GM19239 (cell line): Measurements from ENCODE around the gene WWOX.

Source experiments
- DNase-seq: peaks from one replicate; pipeline ENCODE4 v3.0.0; 2011; ENCODE audit warnings: low spot score; ENCODE audit not compliant: insufficient read length
- FAIRE-seq: peaks from 2 replicates; lab custom pipeline; 2011; peaks lifted over from hg19 to GRCh38; lab: Jason Lieb, UNC

WWOX gene

GRCh38 chr16:78415013-78415412 is 315.6 kb downstream of the WWOX start:
- DNase-seq (no peak), FAIRE-seq (no peak)

GRCh38 chr16:78415669-78416068 is 316.2 kb downstream of the WWOX start:
- no peak for DNase-seq

GRCh38 chr16:78416400-78416799 is 316.9 kb downstream of the WWOX start:
- DNase-seq, result no peak
- no peak for FAIRE-seq

More at GRCh38 chr16:78415669-78416068, 316.2 kb downstream of the WWOX start:
- no peak for FAIRE-seq

GRCh38 chr16:78421181-78421708 is 321.8 kb downstream of the WWOX start:
- FAIRE-seq (no peak), DNase-seq (no peak)

- DNase-seq (no peak), FAIRE-seq (no peak)
These were observed 325.8 kb downstream of the WWOX start for GRCh38 chr16:78425281-78425680.

GRCh38 chr16:78425891-78426510 is 326.5 kb downstream of the WWOX start:
- no peak for FAIRE-seq
- no peak for DNase-seq

- DNase-seq, result no peak
- no peak for FAIRE-seq
These were observed 328.7 kb downstream of the WWOX start for GRCh38 chr16:78428193-78428592.

- FAIRE-seq, result no peak
- no peak for DNase-seq
These were observed 330.8 kb downstream of the WWOX start for GRCh38 chr16:78430281-78430680.

GRCh38 chr16:78431004-78431670 is 331.7 kb downstream of the WWOX start:
- FAIRE-seq (no peak), DNase-seq (no peak)

- no peak for FAIRE-seq
- no peak for DNase-seq
These were observed 332.2 kb downstream of the WWOX start for GRCh38 chr16:78431701-78432100.

- FAIRE-seq, result no peak
- no peak for DNase-seq
These were observed 333.0 kb downstream of the WWOX start for GRCh38 chr16:78432451-78432850.

- FAIRE-seq (no peak), DNase-seq (no peak)
These were observed 333.7 kb downstream of the WWOX start for GRCh38 chr16:78433116-78433515.

- DNase-seq (no peak), FAIRE-seq (no peak)
These were observed 334.9 kb downstream of the WWOX start for GRCh38 chr16:78434401-78434800.

- DNase-seq (no peak), FAIRE-seq (no peak)
These were observed 335.8 kb downstream of the WWOX start for GRCh38 chr16:78435260-78435659.

GRCh38 chr16:78436023-78436422 is 336.6 kb downstream of the WWOX start:
- DNase-seq (no peak), FAIRE-seq (no peak)

GRCh38 chr16:78436846-78437245 is 337.4 kb downstream of the WWOX start:
- FAIRE-seq, result no peak
- no peak for DNase-seq

- peak; percentile 85 for FAIRE-seq
These were observed 338.0 kb downstream of the WWOX start for GRCh38 chr16:78437352-78437968.

GRCh38 chr16:78438219-78438618 is 338.8 kb downstream of the WWOX start:
- FAIRE-seq, result no peak

More at GRCh38 chr16:78437352-78437968, 338.0 kb downstream of the WWOX start:
- peak; percentile 35 for DNase-seq

GRCh38 chr16:78438632-78439031 is 339.2 kb downstream of the WWOX start:
- FAIRE-seq, result no peak

More at GRCh38 chr16:78438219-78438618, 338.8 kb downstream of the WWOX start:
- DNase-seq, result no peak

GRCh38 chr16:78439646-78440045 is 340.2 kb downstream of the WWOX start:
- no peak for DNase-seq
- no peak for FAIRE-seq

More at GRCh38 chr16:78438632-78439031, 339.2 kb downstream of the WWOX start:
- no peak for DNase-seq

- no peak for FAIRE-seq
These were observed 341.8 kb downstream of the WWOX start for GRCh38 chr16:78441298-78441697.

More at GRCh38 chr16:78441298-78441697, 341.8 kb downstream of the WWOX start:
- DNase-seq, result no peak
